Adipose tissue (tissue), 3 donors: ENCODE data around the gene NUPR1. TPM values are rescaled to one million over a fixed set of nuclear protein-coding genes. Genes with fewer than 3 reads are reported as not detected.
"Not testable (repeated sequence)": the region's sequence is repeated elsewhere in the genome, so short reads cannot be mapped to it uniquely, and the experiment has no call there.

Experiments
- H3K27ac ChIP-seq: one replicate; pipeline ENCODE4 v1.5.1; 2013; ENCODE audit warnings: low read depth, low read length
- WGBS, 3 donors: extraction: QIAGEN DNeasy Blood & Tissue Kit; methylation state at CpG; one replicate each; pipeline ENCODE4 v1.1.7; 2013; 5-methylcytosine and 5-hydroxymethylcytosine counted together
- polyA plus RNA-seq, 3 donors: library from polyadenylated mRNA; stranded (reverse); fragments of 200-250 nt; gene quantifications; one replicate each; pipeline ENCODE4 v1.2.3, GENCODE V29; 2013
- donor health status: healthy with polysubstance abuse.
- donor health status: Bipolar disorder and iron deficiency.
- donor health status: healthy.

Gene NUPR1
- polyA plus RNA-seq, 3 donors: 157 to 190 (median 189) TPM

- 62 to 67% (median 62%) methylated on average over 7 of the region's 7 CpGs for WGBS, 3 donors
- H3K27ac ChIP-seq: no peak overlapping the region
Measured at GRCh38 chr16:28561557-28562187, 22.9 kb upstream of the NUPR1 start.

- no peak overlapping the region for H3K27ac ChIP-seq
- 74 to 94% (median 89%) methylated on average over 3 of the region's 3 CpGs for WGBS, 3 donors
Measured at GRCh38 chr16:28558456-28558855, 19.7 kb upstream of the NUPR1 start.

- H3K27ac ChIP-seq: no peak overlapping the region
- 58 to 85% (median 82%) methylated on average over 2 of the region's 2 CpGs for whole genome bisulfite sequencing, 3 donors
Measured at GRCh38 chr16:28556914-28557320, 18.1 kb upstream of the NUPR1 start.

- WGBS, 3 donors: 79 to 82% (median 81%) methylated on average over 2 of the region's 2 CpGs
- H3K27ac ChIP-seq: no peak overlapping the region
Measured at GRCh38 chr16:28555561-28555960, 16.8 kb upstream of the NUPR1 start.

GRCh38 chr16:28554634-28555423, 16.1 kb upstream of the NUPR1 start:
- H3K27ac ChIP-seq: no peak overlapping the region
- WGBS, 3 donors: 84 to 88% (median 87%) methylated on average over 15 of the region's 15 CpGs

GRCh38 chr16:28553776-28554633, 15.2 kb upstream of the NUPR1 start, which contains the start of gene SGF29:
SGF29 (plus strand) TSS chr16:28553920; CDS start chr16:28581070, 27,150 bp downstream.
- H3K27ac ChIP-seq: peak within 1 kb of the TSS; percentile 77
- WGBS, 3 donors: 1 to 2% (median 2%) methylated on average over 69 to 88 of the region's 88 CpGs

GRCh38 chr16:28549301-28549899, 10.6 kb upstream of the NUPR1 start:
- no peak overlapping the region for H3K27ac ChIP-seq
- 31 to 35% (median 32%) methylated on average over 11 of the region's 11 CpGs for WGBS, 3 donors

GRCh38 chr16:28548306-28548802, 9.6 kb upstream of the NUPR1 start:
- H3K27ac ChIP-seq: no peak overlapping the region
- WGBS, 3 donors: 71 to 83% (median 75%) methylated on average over 14 of the region's 14 CpGs

GRCh38 chr16:28546626-28547025, 7.9 kb upstream of the NUPR1 start:
- no peak overlapping the region for H3K27ac ChIP-seq
- WGBS, 3 donors: 85 to 89% (median 87%) methylated on average over 7 of the region's 7 CpGs

GRCh38 chr16:28545964-28546363, 7.2 kb upstream of the NUPR1 start:
- 78 to 92% (median 88%) methylated on average over 7 of the region's 7 CpGs for WGBS, 3 donors
- not testable (repeated sequence) for H3K27ac ChIP-seq

GRCh38 chr16:28544998-28545397, 6.2 kb upstream of the NUPR1 start:
- WGBS, 3 donors: 85 to 89% (median 88%) methylated on average over 3 of the region's 3 CpGs
- H3K27ac ChIP-seq: no peak overlapping the region

- no peak overlapping the region for H3K27ac ChIP-seq
- 44 to 72% (median 49%) methylated on average over 7 of the region's 7 CpGs for WGBS, 3 donors
Measured at GRCh38 chr16:28543072-28543471, 4.3 kb upstream of the NUPR1 start.

GRCh38 chr16:28542646-28543045, 3.9 kb upstream of the NUPR1 start:
- H3K27ac ChIP-seq: no peak overlapping the region
- 56 to 88% (median 77%) methylated on average over 7 of the region's 7 CpGs for WGBS, 3 donors

GRCh38 chr16:28540346-28540745, 1.6 kb upstream of the NUPR1 start:
- 79 to 85% (median 83%) methylated on average over 3 of the region's 3 CpGs for WGBS, 3 donors

GRCh38 chr16:28537964-28538732, 626 bp downstream of the NUPR1 start:
- H3K27ac ChIP-seq: no peak overlapping the region
- WGBS, 3 donors: 35 to 72% (median 66%) methylated on average over 13 of the region's 13 CpGs

More at GRCh38 chr16:28540346-28540745, 1.6 kb upstream of the NUPR1 start:
- no peak overlapping the region for H3K27ac ChIP-seq

GRCh38 chr16:28537076-28537475, 1.7 kb downstream of the NUPR1 start:
- WGBS, 3 donors: 48 to 82% (median 71%) methylated on average over 6 of the region's 6 CpGs
- H3K27ac ChIP-seq: no peak overlapping the region

GRCh38 chr16:28534542-28535373, 4.0 kb downstream of the NUPR1 start:
- 28 to 35% (median 31%) methylated on average over 5 of the region's 5 CpGs for WGBS, 3 donors
- H3K27ac ChIP-seq: peak overlapping the region; percentile 15
